Measurements from ENCODE around the gene OR2D3.
"Not testable (repeated sequence)": the region's sequence is repeated elsewhere in the genome, so short reads cannot be mapped to it uniquely, and the experiment has no call there.

Gene OR2D3

GRCh38 chr11:6911378-6911777 is 9.4 kb upstream of the OR2D3 start:
- Mint-ChIP-seq H3K36me3 (no peaks in the 10 kb centered on the region), H3K27ac (no peak overlapping the region), H3K27me3 (no peaks in the 10 kb centered on the region), H3K4me3 (no peak overlapping the region), H3K4me1 (no peaks in the 10 kb centered on the region), H3K9me3 (no peaks in the 10 kb centered on the region)
- no peak for DNase-seq
- no peak for ATAC-seq (replicated peaks)

GRCh38 chr11:6911948-6912347 is 8.9 kb upstream of the OR2D3 start:
- Mint-ChIP-seq H3K36me3 (no peaks in the 10 kb centered on the region), H3K4me1 (no peaks in the 10 kb centered on the region), H3K27me3 (no peaks in the 10 kb centered on the region), H3K4me3 (no peak overlapping the region), H3K27ac (no peak overlapping the region), H3K9me3 (no peaks in the 10 kb centered on the region)
- no peak for DNase-seq
- no peak for ATAC-seq (replicated peaks)

- Mint-ChIP-seq H3K9me3 (peaks cover 3 to 4% of the 10 kb centered on the region in 2 donors), H3K36me3 (no peaks in the 10 kb centered on the region), H3K4me1 (no peaks in the 10 kb centered on the region), H3K4me3 (no peak overlapping the region), H3K27me3 (peaks cover 3 to 19% of the 10 kb centered on the region in 2 donors), H3K27ac (no peak overlapping the region)
- DNase-seq (no peak), ATAC-seq (replicated peaks) (no peak)
Observed at GRCh38 chr11:6919698-6920097, 1.1 kb upstream of the OR2D3 start.

- no peak overlapping the region for H3K4me3 Mint-ChIP-seq
- H3K4me1 Mint-ChIP-seq = peaks cover 16 to 18% of the 10 kb centered on the region in 2 donors
- peaks cover 25 to 41% of the 10 kb centered on the region in 2 donors for H3K27me3 Mint-ChIP-seq
- H3K9me3 Mint-ChIP-seq = no peaks in the 10 kb centered on the region
- ATAC-seq (replicated peaks) (no peak), DNase-seq (no peak)
- no peaks in the 10 kb centered on the region for H3K36me3 Mint-ChIP-seq
- no peak overlapping the region for H3K27ac Mint-ChIP-seq
Observed at GRCh38 chr11:6925007-6925577, 4.3 kb downstream of the OR2D3 start.

DNA sequence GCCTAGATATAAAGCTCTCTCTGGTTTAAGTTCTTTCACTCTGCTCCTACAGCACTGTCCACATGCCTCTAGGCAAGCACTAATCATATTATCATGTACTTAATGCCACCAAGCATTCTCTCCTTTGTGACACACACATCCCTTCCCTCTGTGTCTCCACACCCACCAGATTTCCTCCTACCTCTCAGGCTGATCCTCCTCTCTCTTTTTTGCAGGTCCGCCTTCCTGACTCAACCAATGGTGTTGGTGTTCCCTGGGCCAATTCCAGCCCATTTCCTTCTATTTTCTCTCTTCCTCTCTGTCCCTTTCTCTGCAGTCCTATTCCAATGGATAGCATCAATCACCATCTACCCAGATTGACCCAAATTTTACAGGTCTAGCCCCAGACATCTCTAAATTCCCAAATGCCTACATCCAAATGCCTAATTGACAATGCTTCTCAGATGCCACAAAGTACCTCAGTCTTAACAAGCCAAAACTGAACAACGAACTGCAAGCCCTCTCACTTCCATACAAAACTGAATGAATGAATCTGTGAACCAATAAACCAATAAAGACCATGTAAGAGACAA is 4.9 kb downstream of the OR2D3 start:
- Mint-ChIP-seq H3K4me1 (peaks cover 16 to 18% of the 10 kb centered on the region in 2 donors), H3K9me3 (no peaks in the 10 kb centered on the region), H3K4me3 (peak overlapping the region; percentile 88 to 92), H3K27me3 (peaks cover 25 to 45% of the 10 kb centered on the region in 2 donors), H3K36me3 (no peaks in the 10 kb centered on the region), H3K27ac (peak overlapping the region; percentile 21)
- peak; percentile 17 to 21 for ATAC-seq (replicated peaks)
- DNase-seq = no peak

DNA sequence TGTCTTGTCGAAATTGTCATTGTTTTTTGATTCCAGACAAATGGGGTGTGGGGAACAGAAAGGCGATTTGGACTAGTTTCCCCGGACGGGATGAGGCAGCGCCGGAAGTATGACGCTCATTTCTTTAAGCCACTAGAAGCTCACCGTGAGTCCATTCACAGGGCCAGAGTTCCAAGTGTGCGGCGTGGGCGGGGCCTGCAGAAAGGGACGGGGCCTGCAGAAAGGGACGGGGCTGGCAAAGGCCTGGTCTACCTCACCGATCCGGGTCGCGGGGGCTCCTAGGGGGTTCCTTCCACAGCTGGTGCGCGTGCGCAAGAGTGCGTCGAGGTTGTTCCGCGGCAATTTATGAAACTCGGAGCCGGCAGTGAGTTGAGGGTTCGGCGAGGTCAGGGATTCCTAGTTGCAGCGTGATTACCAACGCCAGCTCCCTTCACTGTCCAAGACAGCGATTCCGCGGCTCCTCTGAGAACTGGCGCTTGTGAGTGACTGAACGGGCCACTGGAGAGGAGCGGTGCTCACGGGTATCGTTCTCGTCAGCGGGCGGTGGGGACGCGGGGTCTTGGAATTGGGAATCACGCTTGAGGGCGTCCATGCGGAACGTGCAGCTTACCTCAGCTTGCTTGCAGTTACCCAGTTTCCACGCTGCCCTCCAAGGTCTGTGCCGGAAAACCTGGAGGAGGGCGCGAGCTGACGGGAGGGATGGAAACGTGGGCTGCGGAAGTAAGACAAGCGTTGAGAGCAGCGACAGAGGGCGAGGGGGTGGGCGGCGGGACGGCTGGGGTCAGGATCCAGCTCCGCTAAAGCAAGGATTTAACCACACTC is 5.6 kb downstream of the OR2D3 start, which contains the start of gene ZNF215:
Gene ZNF215 (plus strand): TSS at position 219 of the 822 bp plus-strand sequence. CDS start 5,847 bp downstream, outside the sequence.
- peak within 1 kb of the TSS; percentile 88 to 92 for H3K4me3 Mint-ChIP-seq
- no peaks in the 10 kb centered on the region for H3K9me3 Mint-ChIP-seq
- H3K36me3 Mint-ChIP-seq = no peaks in the 10 kb centered on the region
- H3K27ac Mint-ChIP-seq = peak within 1 kb of the TSS; percentile 21
- peaks cover 25 to 39% of the 10 kb centered on the region in 2 donors for H3K27me3 Mint-ChIP-seq
- peak; percentile 22 for DNase-seq
- H3K4me1 Mint-ChIP-seq = peaks cover 16 to 18% of the 10 kb centered on the region in 2 donors
- ATAC-seq (replicated peaks) = peak; percentile 58 to 69

- DNase-seq (no peak), ATAC-seq (replicated peaks) (peak; percentile 72 to 81)
- H3K9me3 Mint-ChIP-seq = no peaks in the 10 kb centered on the region
- H3K27ac Mint-ChIP-seq = no peak overlapping the region
- peaks cover 27 to 35% of the 10 kb centered on the region in 2 donors for H3K27me3 Mint-ChIP-seq
- no peaks in the 10 kb centered on the region for H3K36me3 Mint-ChIP-seq
- peak overlapping the region; percentile 88 to 92 for H3K4me3 Mint-ChIP-seq
- H3K4me1 Mint-ChIP-seq = peaks cover 16 to 18% of the 10 kb centered on the region in 2 donors
Observed at GRCh38 chr11:6927030-6927617, 6.3 kb downstream of the OR2D3 start.

DNA sequence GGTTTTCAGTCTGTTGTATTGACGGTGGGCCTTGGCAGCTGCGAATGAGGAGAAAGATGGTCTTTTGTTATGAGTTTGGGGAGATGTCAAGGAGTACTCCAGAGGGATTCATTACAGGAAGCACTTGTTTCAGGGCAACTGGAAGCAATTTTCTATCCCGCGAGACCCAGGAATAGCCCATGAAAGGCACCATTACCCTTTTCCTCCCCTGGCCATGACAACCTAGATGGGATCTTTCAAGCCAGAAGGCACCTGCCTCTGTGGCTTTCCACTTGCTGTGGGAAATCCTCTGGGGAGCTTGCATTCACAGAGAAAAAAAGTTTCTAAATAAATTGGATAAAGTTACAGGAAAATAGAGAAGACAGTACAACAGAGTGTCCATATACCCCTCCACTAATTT is 8.1 kb downstream of the OR2D3 start:
- Mint-ChIP-seq H3K27ac (no peak overlapping the region), H3K9me3 (no peaks in the 10 kb centered on the region), H3K27me3 (peaks cover 31 to 39% of the 10 kb centered on the region in 2 donors), H3K4me1 (peaks cover 16 to 18% of the 10 kb centered on the region in 2 donors), H3K4me3 (no peak overlapping the region), H3K36me3 (no peaks in the 10 kb centered on the region)
- ATAC-seq (replicated peaks) (no peak), DNase-seq (no peak)

DNA sequence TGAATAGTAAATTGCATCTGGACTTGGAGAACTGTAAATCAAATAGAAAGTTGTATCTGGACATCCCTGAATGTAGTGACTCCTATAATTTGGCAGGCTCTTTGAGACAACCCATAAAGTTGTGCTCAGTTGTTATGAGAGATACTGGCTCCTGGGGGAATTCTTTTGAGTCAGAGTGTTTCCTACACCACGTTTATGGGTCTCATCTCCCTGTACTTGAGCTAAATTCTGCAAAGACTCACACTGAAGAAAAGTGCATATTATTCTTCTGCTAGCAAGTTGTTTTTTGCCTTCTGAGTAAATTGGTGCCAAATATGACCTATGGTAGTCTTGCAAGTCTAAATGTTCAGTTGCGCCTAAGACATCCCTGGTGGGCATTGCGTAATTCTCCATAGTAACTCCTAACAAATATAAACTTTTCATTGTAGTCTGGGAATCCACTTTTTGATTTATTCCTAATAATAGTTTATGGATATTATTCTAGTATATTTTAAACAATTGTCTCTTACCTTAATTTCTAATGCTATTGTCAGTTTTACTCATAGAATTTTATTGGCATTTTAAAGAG is 10.4 kb downstream of the OR2D3 start:
- Mint-ChIP-seq H3K27me3 (peaks cover 15 to 22% of the 10 kb centered on the region in 2 donors), H3K9me3 (no peaks in the 10 kb centered on the region), H3K27ac (no peak overlapping the region), H3K36me3 (no peaks in the 10 kb centered on the region), H3K4me1 (peaks cover 10 to 17% of the 10 kb centered on the region in 2 donors), H3K4me3 (no peak overlapping the region)
- DNase-seq = no peak
- no peak for ATAC-seq (replicated peaks)

- no peak overlapping the region for H3K27ac Mint-ChIP-seq
- no peaks in the 10 kb centered on the region for H3K9me3 Mint-ChIP-seq
- H3K27me3 Mint-ChIP-seq = peaks cover 10 to 15% of the 10 kb centered on the region in 2 donors
- H3K4me1 Mint-ChIP-seq = peaks cover 4 to 8% of the 10 kb centered on the region in 2 donors
- ATAC-seq (replicated peaks) (no peak), DNase-seq (no peak)
- no peaks in the 10 kb centered on the region for H3K36me3 Mint-ChIP-seq
- H3K4me3 Mint-ChIP-seq = no peak overlapping the region
Observed at GRCh38 chr11:6932145-6932544, 11.3 kb downstream of the OR2D3 start.

GRCh38 chr11:6941970-6942369 is 21.2 kb downstream of the OR2D3 start:
- Mint-ChIP-seq H3K27ac (no peak overlapping the region), H3K4me3 (no peak overlapping the region), H3K4me1 (peaks cover 0 to 1% of the 10 kb centered on the region in 2 donors), H3K36me3 (no peaks in the 10 kb centered on the region), H3K9me3 (no peaks in the 10 kb centered on the region), H3K27me3 (no peaks in the 10 kb centered on the region)
- DNase-seq = no peak
- no peak for ATAC-seq (replicated peaks)

DNA sequence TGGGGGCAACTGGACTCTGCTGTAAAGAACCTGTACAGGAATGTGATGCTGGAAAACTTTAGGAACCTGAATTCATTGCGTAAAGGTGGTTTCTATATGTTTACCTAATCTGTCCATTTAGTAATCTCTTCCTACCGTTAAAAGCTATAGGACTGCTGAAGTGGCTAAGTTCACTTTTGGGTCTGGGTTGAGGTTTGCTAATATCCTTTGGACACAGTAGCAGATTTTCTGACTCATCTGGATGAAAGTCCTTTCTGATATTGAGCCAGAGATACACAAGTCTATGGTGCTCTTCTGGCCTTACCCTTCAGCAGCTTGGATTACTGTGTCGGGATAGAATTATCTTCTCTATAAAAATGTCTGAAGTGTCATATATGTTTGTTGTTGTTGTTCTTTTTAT is 22.3 kb downstream of the OR2D3 start:
- Mint-ChIP-seq H3K36me3 (no peaks in the 10 kb centered on the region), H3K4me1 (peaks cover 0 to 1% of the 10 kb centered on the region in 2 donors), H3K9me3 (no peaks in the 10 kb centered on the region), H3K27ac (no peak overlapping the region), H3K4me3 (no peak overlapping the region), H3K27me3 (no peaks in the 10 kb centered on the region)
- no peak for DNase-seq
- ATAC-seq (replicated peaks) = no peak

DNA sequence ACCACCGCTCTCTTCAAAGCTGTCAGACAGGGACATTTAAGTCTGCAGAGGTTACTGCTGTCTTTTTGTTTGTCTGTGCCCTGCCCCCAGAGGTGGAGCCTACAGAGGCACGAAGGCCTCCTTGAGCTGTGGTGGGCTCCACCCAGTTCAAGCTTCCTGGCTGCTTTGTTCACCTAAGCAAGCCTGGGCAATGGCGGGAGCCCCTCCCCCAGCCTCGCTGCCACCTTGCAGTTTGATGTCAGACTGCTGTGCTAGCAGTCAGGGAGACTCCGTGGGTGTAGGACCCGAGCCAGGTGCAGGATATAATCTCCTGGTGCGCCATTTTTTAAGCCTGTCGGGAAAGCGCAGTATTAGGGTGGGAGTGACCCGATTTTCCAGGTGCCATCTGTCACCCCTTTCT is 33.4 kb downstream of the OR2D3 start:
- H3K36me3 Mint-ChIP-seq; DNase-seq; H3K27me3 Mint-ChIP-seq; ATAC-seq (replicated peaks); H3K4me3 Mint-ChIP-seq; H3K4me1 Mint-ChIP-seq; H3K27ac Mint-ChIP-seq; H3K9me3 Mint-ChIP-seq: not testable (repeated sequence)

- H3K27me3 Mint-ChIP-seq = no peaks in the 10 kb centered on the region
- H3K4me1 Mint-ChIP-seq = no peaks in the 10 kb centered on the region
- H3K27ac Mint-ChIP-seq = no peak overlapping the region
- DNase-seq = no peak
- no peak for ATAC-seq (replicated peaks)
- peaks cover 0 to 2% of the 10 kb centered on the region in 2 donors for H3K9me3 Mint-ChIP-seq
- H3K4me3 Mint-ChIP-seq = no peak overlapping the region
- H3K36me3 Mint-ChIP-seq = no peaks in the 10 kb centered on the region
Observed at GRCh38 chr11:6962141-6962540, 41.3 kb downstream of the OR2D3 start.
